Measurements from ENCODE around the gene CELSR1.

GRCh38 chr22:46569055-46569847 is 31.8 kb upstream of the CELSR1 start:
- TF ChIP-seq TAF1 (IDR thresholded peaks at IDR 0.05; ENCODE audit: borderline replicate concordance, low read depth, low read length) (no peak), POLR2AphosphoS5 (IDR thresholded peaks at IDR 0.05; ENCODE audit: low read depth, low read length) (no peak), POLR2A (IDR thresholded peaks at IDR 0.05; ENCODE audit: low read depth, low read length) (no peak)

Data from GM12892 (cell line).